Fibroblast of the conjunctiva (primary cell): ENCODE data around the gene NSUN4.
A peak's percentile ranks its signal among the peaks of the same experiment; 100 is the strongest.
"Not testable (repeated sequence)": the region's sequence is repeated elsewhere in the genome, so short reads cannot be mapped to it uniquely, and the experiment has no call there.

Source experiments
- DNase-seq: peaks from one replicate; pipeline ENCODE4 v3.0.0-alpha.2; 2010; ENCODE audit warnings: low read depth

Gene NSUN4

GRCh38 chr1:46328182-46328581 lies 12.4 kb upstream of the NSUN4 start:
- DNase-seq = not testable (repeated sequence)

- not testable (repeated sequence) for DNase-seq
Observed at GRCh38 chr1:46329807-46330206, 10.8 kb upstream of the NSUN4 start.

- DNase-seq = not testable (repeated sequence)
Observed at GRCh38 chr1:46330381-46330780, 10.2 kb upstream of the NSUN4 start.

- DNase-seq = not testable (repeated sequence)
Observed at GRCh38 chr1:46331786-46332540, 8.6 kb upstream of the NSUN4 start.

GRCh38 chr1:46333300-46334029 lies 7.1 kb upstream of the NSUN4 start:
- DNase-seq = no peak

- no peak for DNase-seq
Observed at GRCh38 chr1:46334030-46334384, 6.6 kb upstream of the NSUN4 start.

- DNase-seq = no peak
Observed at GRCh38 chr1:46335081-46335480, 5.5 kb upstream of the NSUN4 start.

GRCh38 chr1:46337409-46337808 lies 3.2 kb upstream of the NSUN4 start:
- DNase-seq = not testable (repeated sequence)

- DNase-seq = no peak
Observed at GRCh38 chr1:46341222-46342083, 846 bp downstream of the NSUN4 start.

- no peak for DNase-seq
Observed at GRCh38 chr1:46342084-46342656, 1.6 kb downstream of the NSUN4 start.

GRCh38 chr1:46342677-46343350 lies 2.2 kb downstream of the NSUN4 start:
- DNase-seq = no peak

- DNase-seq = no peak
Observed at GRCh38 chr1:46343351-46343695, 2.7 kb downstream of the NSUN4 start.

- DNase-seq = no peak
Observed at GRCh38 chr1:46343705-46344104, 3.1 kb downstream of the NSUN4 start.

GRCh38 chr1:46344481-46344880 lies 3.9 kb downstream of the NSUN4 start:
- no peak for DNase-seq

- DNase-seq = no peak
Observed at GRCh38 chr1:46345281-46345680, 4.7 kb downstream of the NSUN4 start.

- DNase-seq = no peak
Observed at GRCh38 chr1:46352363-46352762, 11.8 kb downstream of the NSUN4 start.

- DNase-seq = not testable (repeated sequence)
Observed at GRCh38 chr1:46355920-46356319, 15.3 kb downstream of the NSUN4 start.

GRCh38 chr1:46362158-46362557 lies 21.6 kb downstream of the NSUN4 start:
- no peak for DNase-seq

GRCh38 chr1:46363121-46363520 lies 22.5 kb downstream of the NSUN4 start:
- DNase-seq = no peak

- peak; percentile 64 for DNase-seq
Observed at GRCh38 chr1:46364612-46365011, 24.0 kb downstream of the NSUN4 start.

- not testable (repeated sequence) for DNase-seq
Observed at GRCh38 chr1:46365796-46366195, 25.2 kb downstream of the NSUN4 start.

GRCh38 chr1:46367072-46367471 lies 26.5 kb downstream of the NSUN4 start:
- DNase-seq = no peak
